HG03558 (cell line): ENCODE data around the gene MOV10L1.
"Not testable (repeated sequence)": the region's sequence is repeated elsewhere in the genome, so short reads cannot be mapped to it uniquely, and the experiment has no call there.

Experiments
- ATAC-seq: cut with Tn5 transposase; IDR thresholded peaks from one replicate; pipeline ENCODE4 v1.9.1; 2021; ENCODE audit warnings: moderate number of reproducible peaks; ENCODE audit not compliant: unreplicated experiment; ENCODE audit errors: extremely low read depth

Gene MOV10L1

DNA sequence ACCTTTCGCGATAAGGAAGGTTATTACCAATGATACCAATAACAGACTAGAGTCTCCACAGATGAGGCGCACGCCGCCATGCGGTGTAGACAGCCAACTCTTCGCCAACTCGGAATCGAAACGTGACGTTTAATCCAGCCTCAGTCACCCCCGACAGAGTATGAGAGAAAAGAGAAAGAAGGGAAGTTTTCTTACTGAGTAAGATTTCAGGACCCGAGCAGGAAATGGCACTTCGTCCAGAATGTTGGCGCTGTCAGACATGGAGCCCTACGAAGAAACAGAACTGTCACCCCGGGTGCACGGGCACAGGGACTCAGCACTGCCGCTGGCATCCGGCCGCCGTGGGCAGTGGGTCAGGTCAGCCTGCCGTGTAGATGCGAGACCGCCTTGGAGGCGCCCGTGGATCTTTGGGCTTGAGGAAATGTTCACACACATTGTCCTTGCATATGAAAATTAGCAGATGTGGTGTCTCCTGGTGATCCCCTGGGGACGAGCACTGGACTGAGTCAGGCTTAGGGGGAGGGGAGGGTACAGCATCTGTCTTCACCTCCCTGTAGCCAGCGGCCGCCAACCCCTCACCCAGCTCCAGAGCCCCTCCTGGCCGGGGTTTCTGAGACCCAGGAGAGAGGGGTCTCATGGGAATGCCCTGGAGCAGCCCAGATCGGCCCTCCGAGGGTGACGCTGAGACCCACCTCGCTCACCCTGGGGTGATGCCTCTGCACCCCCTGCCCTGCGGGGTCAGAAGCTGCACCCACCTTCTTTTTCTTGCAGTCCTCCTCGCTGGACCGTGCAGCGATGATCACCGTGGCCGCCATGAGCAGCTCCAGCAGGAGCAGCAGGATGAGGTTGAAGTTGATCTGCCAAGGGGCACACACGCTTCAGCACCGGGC is 12.9 kb upstream of the MOV10L1 start:
- ATAC-seq: no peak

- ATAC-seq: no peak
These were observed 11.6 kb upstream of the MOV10L1 start for GRCh38 chr22:50078246-50078645.

DNA sequence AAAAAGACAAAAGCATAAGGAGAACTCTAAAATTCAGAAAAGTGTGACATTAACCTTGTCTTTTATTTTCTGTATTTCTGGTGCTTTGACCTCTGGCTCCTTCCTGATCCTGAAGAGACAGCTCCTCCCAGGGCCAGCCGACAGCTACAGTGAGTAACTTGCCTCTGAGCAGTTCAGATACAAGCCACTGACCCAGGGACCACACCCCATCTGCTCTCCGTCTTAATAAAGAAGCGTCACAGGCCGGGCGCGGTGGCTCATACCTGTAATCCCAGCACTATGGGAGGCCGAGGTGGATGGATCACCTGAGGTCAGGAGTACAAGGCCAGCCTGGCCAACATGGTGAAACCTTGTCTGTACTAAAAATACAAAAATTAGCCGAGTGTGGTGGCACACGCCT is 11.0 kb upstream of the MOV10L1 start:
- ATAC-seq: no peak

GRCh38 chr22:50080077-50080465 is 9.7 kb upstream of the MOV10L1 start:
- no peak for ATAC-seq

DNA sequence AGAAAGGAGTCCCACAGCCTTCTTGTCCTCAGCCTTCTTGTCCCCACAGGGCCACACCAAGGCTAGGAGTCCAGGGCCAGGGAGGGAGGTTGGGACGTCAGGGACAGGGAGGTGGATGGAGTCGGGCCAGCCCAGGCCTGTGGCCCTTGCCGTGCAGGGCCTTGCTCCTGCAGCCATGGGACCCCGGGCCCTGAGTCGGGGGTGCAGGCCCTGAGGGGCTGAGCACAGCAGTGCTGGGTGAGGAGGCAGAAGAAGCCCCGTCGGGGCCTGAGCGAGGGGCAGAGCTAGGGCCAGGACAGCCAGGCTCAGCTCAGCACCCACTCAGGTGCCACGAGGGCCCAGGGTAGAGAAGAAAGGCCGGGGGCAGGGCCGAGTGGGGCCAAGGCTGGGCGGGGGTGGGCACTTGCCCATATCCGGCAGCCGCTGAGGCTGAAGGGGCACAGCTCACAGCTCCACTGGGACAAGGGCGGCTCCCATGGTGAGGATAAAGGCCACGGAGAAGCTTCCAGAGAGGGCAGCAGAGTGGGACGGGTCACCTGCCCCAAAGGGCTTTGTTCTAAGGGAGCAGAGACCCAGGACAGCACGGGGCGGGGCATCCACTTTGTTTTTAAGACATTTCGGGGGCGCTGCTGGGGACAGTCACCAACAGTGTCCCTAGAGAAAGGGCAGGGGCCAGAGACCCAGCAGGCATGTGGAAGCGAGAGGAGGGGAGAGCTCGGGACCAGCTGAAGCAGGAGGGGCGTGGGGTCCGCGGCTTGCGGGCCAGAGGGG is 8.2 kb upstream of the MOV10L1 start:
- no peak for ATAC-seq

DNA sequence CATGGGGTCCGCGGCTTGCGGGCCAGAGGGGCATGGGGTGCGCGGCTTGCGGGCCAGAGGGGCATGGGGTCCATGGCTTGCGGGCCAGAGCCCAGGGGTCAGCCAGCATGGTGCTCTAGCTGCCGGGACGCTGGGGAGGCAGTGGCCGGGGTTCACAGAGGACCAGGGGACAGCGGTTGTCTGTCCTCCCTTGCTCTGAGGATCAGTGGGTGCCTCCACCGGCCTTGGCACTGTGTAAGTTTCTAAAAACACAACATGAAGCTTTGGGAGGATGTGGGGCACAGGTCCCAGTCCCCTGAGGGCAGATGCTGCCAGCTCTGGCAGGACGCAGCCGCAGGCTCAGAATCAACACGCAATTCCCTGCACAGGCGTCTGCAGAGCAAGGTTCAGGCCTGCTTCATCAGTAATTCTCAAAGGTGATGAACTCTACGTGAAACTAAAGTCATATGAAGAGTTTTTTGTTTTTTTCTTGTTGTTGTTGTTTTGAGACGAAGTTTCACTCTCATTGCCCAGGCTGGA is 7.5 kb upstream of the MOV10L1 start:
- ATAC-seq: no peak

DNA sequence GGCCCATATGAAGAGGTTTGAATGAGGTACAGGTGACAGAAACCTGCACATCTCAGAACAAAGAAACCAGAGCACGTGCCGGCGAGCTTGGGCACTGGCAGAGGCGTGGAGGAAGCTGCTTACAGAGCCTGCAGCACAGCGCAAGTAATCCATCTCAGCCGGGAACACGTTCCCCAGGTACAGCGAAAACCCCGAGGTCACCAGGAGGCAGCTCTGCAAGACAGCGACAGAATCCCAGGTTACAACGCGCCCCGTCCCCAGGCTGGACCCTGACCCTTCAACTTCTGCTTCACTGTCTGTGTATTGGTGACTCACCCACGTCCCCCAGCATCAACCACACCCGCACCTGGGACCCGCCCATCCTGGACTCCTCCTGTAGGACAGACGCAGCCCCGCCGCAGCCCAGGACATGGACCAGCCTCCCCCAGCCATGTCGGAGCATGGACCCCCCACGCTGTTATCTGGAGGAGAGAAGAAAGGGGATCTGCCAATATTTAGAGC is 6.8 kb upstream of the MOV10L1 start:
- no peak for ATAC-seq

DNA sequence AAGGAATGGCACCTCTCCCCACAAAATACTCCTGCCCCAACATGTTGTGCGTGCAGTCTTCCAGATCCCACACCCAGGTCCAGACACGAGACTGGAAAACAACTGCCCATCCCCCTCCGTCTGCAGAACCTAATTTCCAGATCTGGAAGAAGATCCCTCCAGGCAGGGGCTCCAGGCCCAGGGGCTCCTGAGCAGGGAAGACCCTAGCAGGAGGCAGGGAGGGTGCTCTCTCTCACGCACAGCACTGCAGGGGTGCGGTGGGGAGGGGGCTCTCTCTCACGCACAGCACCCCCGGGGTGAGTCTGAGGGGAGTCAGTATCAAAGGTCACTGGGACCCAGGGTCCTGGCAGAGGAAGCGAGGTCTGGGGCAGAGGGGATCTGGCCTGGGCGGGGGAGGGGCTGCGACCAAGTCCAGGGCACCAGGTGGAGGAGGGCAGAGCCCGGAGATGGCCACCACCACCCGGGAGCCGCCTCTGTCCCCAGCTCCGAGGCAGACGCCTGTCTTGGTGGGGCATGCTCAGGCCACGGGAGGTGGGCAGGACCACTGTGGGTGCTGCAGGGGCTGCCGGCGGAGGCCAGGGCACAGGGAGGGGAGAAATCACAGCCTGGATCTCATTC is 6.2 kb upstream of the MOV10L1 start:
- no peak for ATAC-seq

DNA sequence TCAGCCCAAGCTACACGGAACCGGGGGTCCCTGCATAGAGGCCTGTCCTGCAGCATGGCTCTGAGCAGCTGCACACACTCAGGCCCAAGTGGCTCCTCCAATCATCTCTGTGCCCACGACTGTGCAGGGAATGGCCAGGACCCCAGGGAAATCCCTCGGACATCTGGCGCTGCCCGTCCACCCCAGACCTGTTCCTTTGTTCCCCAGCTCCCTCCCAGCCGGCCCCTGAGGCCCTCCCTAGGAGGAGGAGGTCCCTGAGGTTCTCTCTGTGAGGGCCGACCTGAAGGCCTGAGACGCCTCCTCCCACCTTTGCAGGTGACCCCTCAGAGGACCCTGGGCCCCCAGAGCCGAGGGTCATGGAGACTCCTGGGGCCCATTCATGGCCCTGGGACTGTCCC is 5.7 kb upstream of the MOV10L1 start:
- no peak for ATAC-seq

- ATAC-seq: no peak
These were observed 5.2 kb upstream of the MOV10L1 start for GRCh38 chr22:50084614-50085021.

- ATAC-seq: no peak
These were observed 4.4 kb upstream of the MOV10L1 start, which contains the start of gene MLC1 for GRCh38 chr22:50085211-50085972. MLC1 (minus strand) TSS chr22:50085426; CDS start chr22:50084902, 524 bp downstream.

DNA sequence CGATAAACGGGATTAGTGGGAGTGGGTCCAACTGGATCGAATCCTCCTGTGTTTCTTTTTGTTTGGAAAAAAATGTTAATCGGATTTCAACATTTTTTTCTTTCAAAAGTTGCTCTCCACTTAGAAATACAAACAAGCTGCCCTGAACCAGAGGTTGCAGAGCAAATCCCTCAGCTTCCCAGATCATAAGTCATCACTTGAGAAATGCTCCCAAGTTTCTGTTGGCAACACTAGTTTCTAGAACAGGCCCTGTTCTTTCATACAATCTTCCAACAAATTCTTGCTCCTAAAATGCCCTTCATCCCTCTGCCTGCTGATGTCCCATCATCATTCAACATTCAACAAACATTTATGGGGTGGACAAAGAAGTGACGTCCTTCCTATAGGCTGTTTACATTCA is 3.3 kb upstream of the MOV10L1 start:
- no peak for ATAC-seq

DNA sequence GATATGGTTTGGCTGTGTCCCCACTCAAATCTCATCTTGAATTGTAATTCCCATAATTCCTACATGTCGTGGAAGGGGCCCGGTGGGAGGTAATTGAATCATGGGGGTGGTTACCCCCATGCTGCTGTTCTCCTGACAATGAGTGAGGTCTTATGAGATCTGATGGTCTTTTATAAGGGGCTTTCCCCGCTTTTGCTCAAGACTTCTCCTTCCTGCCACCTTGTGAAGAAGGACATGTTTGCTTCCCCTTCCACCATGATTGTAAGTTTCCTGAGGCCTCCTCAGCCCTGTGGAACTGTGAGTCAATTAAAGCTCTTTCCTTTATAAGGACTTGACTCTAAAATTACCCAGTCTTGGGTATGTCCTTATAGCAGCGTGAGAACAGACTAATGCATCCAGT is 2.8 kb upstream of the MOV10L1 start:
- ATAC-seq: not testable (repeated sequence)

GRCh38 chr22:50087646-50088045 is 2.2 kb upstream of the MOV10L1 start:
- ATAC-seq: no peak

DNA sequence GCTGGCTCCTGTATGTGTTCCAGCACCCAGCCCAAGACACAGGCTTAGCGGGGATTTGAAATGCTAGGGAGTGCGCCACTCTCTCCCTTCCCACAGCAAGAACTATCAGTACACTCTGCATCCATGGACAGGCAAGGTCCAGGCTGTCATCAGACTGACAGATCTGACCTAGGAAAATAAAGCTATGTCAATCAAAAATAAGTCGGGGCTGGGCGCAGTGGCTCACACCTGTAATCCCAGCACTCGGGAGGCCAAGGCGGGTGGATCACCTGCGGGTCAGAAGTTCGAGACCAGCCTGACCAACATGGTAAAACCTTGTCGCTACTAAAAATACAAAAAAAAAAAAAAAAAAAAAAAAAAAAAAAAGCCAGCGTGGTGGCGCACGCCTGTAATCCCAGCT is 1.7 kb upstream of the MOV10L1 start:
- ATAC-seq: no peak

- ATAC-seq: no peak
These were observed 575 bp upstream of the MOV10L1 start for GRCh38 chr22:50089231-50089630.

DNA sequence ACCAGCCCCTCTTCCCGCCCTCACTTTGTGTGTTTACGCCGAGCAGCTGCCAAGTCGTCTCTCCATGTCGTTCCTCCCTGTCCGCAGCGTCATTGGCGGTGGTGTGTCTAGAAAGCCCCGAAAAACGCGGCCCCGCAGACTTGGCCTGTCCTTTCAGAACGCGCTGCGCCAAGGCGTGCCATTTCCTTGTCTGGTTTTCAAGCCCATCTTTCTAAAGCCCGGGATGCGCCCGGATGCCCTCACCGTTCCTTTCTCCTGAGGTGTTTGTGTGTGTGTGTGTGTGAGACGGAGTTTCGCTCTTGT is 557 bp downstream of the MOV10L1 start:
- ATAC-seq: no peak

DNA sequence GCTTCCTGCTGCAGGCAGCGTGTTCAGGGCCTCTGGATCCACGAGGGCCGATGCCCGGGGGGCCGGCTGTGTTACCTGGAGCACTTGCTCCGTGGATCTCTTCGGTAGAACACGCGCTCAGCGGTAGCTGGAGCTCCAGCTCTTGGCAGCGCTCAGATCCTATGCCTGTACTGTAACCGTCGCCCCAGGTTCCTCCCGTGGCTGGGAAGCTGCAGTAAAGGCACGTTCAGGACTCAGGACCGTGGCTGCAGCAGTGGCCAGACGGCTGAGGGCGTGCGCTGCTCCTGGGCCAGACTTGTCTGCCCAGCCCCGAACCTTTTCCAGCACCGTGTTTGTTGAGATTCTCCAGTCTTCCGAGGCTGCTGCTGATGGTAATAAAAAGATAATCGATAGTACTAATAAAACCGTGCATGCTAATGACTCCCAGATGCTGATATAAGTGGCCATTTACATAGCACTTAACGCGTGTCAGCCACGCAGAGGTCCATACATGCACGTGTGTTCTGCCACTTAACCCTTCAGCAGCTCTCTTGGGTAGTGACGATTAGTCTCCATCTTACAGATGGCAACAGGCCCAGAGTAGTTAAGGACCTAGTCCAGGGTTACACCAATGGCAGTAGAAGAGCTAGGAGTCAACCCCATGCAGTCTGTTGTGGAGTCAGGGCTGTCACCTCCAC is 1.4 kb downstream of the MOV10L1 start:
- no peak for ATAC-seq

DNA sequence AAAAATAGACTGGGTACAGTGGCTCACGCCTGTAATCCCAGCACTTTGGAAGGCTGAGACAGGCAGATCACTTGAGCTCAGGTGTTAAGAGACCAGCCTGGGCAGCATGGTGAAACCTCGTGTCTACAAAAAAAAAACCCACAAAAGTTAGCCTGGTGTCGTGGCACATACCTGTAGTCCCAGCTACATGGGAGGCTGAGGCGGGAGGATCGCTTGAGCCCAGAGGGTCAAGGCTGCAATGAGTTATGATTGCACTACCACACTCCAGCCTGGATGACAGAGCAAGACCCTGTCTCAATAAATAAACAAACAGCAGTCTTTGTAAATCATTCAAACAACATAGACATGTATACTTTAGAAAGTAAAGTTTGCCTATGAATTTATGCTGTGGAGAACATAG is 2.5 kb downstream of the MOV10L1 start:
- ATAC-seq: no peak

GRCh38 chr22:50098052-50098451 is 8.2 kb downstream of the MOV10L1 start:
- ATAC-seq: no peak
